Measurements from ENCODE around the gene BCL3. TPM values are rescaled to one million over a fixed set of nuclear protein-coding genes. Genes with fewer than 3 reads are reported as not detected.

BCL3 gene
- polyA plus RNA-seq, 1 of the 3 experiments (the other 2 are of a cell fraction): 19.2 TPM

GRCh38 chr19:44725684-44726083, 22.8 kb upstream of the BCL3 start:
- H3K27me3 ChIP-seq (ENCODE audit: insufficient read depth): no peaks in the 10 kb centered on the region
- H3K9me3 ChIP-seq: no peaks in the 10 kb centered on the region
- H3K36me3 ChIP-seq (replicated peaks in 1 of 2; ENCODE audit: control insufficient read depth in 1 of 2, insufficient read depth in 2 of 2, low read length in 1 of 2): no peaks in the 10 kb centered on the region
- no peaks in the 10 kb centered on the region for H4K20me1 ChIP-seq (ENCODE audit: insufficient read depth)
- no peaks in the 10 kb centered on the region for H3F3A ChIP-seq (replicated peaks; ENCODE audit: insufficient read depth)
- no peaks in the 10 kb centered on the region for H3K79me2 ChIP-seq (ENCODE audit: insufficient read depth)
- WGBS (ENCODE audit: low lambda C conversion rate): 87% methylated on average over 5 of the region's 5 CpGs
- TF ChIP-seq RXRA (IDR thresholded peaks at IDR 0.05; ENCODE audit: borderline replicate concordance, low read depth): no peak
- no peak for TF ChIP-seq YY1 (IDR thresholded peaks at IDR 0.05; ENCODE audit: low read depth)
- TF ChIP-seq NFIC (IDR thresholded peaks at IDR 0.05; ENCODE audit: borderline replicate concordance): no peak
- TF ChIP-seq PBX3 (IDR thresholded peaks at IDR 0.05): no peak
- H3K9me2 ChIP-seq: no peaks in the 10 kb centered on the region
- H2AFZ ChIP-seq (ENCODE audit: low read depth): no peak overlapping the region
- ChIA-PET POLR2A (interaction anchor here (0.7 kb wide), 1 partner anchor 40 kb away, joined by 4 read pairs; no protein-coding TSS in a partner anchor), CTCF (interaction anchor here (0.7 to 21.3 kb wide), 11 partner anchors 12 to 111 kb away, joined by 4 to 598 read pairs (median 45); partner anchors contain the start of genes BCL3 and CBLC)
- H3K9ac ChIP-seq: no peak overlapping the region
- no peak overlapping the region for H3K27ac ChIP-seq (ENCODE audit: low read depth in 2 of 2, low read length in 1 of 2)
- H3K4me3 ChIP-seq (ENCODE audit: low read depth in 2 of 2, low read length in 1 of 2): no peak overlapping the region
- DNase-seq: no peak
- H3K4me2 ChIP-seq: no peak overlapping the region
- H3K4me1 ChIP-seq (ENCODE audit: control insufficient read depth in 1 of 2, insufficient read depth in 2 of 2, low read depth in 1 of 2, low read length in 1 of 2): peaks cover 0 to 10% of the 10 kb centered on the region in 2 experiments; a peak in 2 of 4 replicates

GRCh38 chr19:44726465-44726864, 22.0 kb upstream of the BCL3 start:
- ChIA-PET CTCF (interaction anchor here (0.7 to 21.3 kb wide), 2 partner anchors 37 to 44 kb away, joined by 4 to 598 read pairs; partner anchors contain the start of gene CBLC), POLR2A (interaction anchor here (0.7 kb wide), 1 partner anchor 39 kb away, joined by 4 read pairs; no protein-coding TSS in a partner anchor)
- Histone ChIP-seq H3K4me3 (ENCODE audit: low read depth in 2 of 2, low read length in 1 of 2) (no peak overlapping the region), H3K9me3 (no peaks in the 10 kb centered on the region), H3K36me3 (replicated peaks in 1 of 2; ENCODE audit: control insufficient read depth in 1 of 2, insufficient read depth in 2 of 2, low read length in 1 of 2) (no peaks in the 10 kb centered on the region), H3K27ac (ENCODE audit: low read depth in 2 of 2, low read length in 1 of 2) (no peak overlapping the region), H3K27me3 (ENCODE audit: insufficient read depth) (no peaks in the 10 kb centered on the region), H3K4me1 (ENCODE audit: control insufficient read depth in 1 of 2, insufficient read depth in 2 of 2, low read depth in 1 of 2, low read length in 1 of 2) (peaks cover 0 to 10% of the 10 kb centered on the region in 2 experiments; a peak in 2 of 4 replicates), H3K4me2 (no peak overlapping the region), H3K79me2 (ENCODE audit: insufficient read depth) (no peaks in the 10 kb centered on the region), H3F3A (replicated peaks; ENCODE audit: insufficient read depth) (no peaks in the 10 kb centered on the region), H2AFZ (ENCODE audit: low read depth) (no peak overlapping the region), H4K20me1 (ENCODE audit: insufficient read depth) (no peaks in the 10 kb centered on the region), H3K9ac (no peak overlapping the region), H3K9me2 (no peaks in the 10 kb centered on the region)
- TF ChIP-seq IRF3 (IDR thresholded peaks at IDR 0.05; ENCODE audit: low read depth, low read length) (no peak), SIN3A (IDR thresholded peaks at IDR 0.05; ENCODE audit: borderline replicate concordance, low read depth, low read length) (no peak), FOSL2 (IDR thresholded peaks at IDR 0.05; ENCODE audit: borderline replicate concordance, low read depth) (no peak), PBX3 (IDR thresholded peaks at IDR 0.05) (no peak), RXRA (IDR thresholded peaks at IDR 0.05; ENCODE audit: borderline replicate concordance, low read depth) (no peak), REST (IDR thresholded peaks at IDR 0.05; ENCODE audit: low read depth, low read length) (no peak), FOXM1 (IDR thresholded peaks at IDR 0.05; ENCODE audit: low read depth) (no peak), TAF1 (IDR thresholded peaks at IDR 0.05; ENCODE audit: borderline replicate concordance, low read depth, low read length) (no peak), GABPA (IDR thresholded peaks at IDR 0.05; ENCODE audit: low read depth) (no peak), MXI1 (IDR thresholded peaks at IDR 0.05; ENCODE audit: low read depth, low read length) (no peak), ELF1 (IDR thresholded peaks at IDR 0.05) (no peak), RAD21 (IDR thresholded peaks at IDR 0.05; ENCODE audit: low read length) (no peak), POLR2AphosphoS5 (IDR thresholded peaks at IDR 0.05; ENCODE audit: low read depth, low read length) (no peak), USF2 (IDR thresholded peaks at IDR 0.05; ENCODE audit: borderline replicate concordance, low read depth, low read length) (no peak), MEF2A (IDR thresholded peaks at IDR 0.05; ENCODE audit: borderline replicate concordance, low read depth) (no peak), USF1 (IDR thresholded peaks at IDR 0.05; ENCODE audit: borderline replicate concordance, low read depth) (no peak), EP300 (IDR thresholded peaks at IDR 0.05; ENCODE audit: borderline replicate concordance in 1 of 2, low read depth in 1 of 2, low read length in 1 of 2) (no peak)
- DNase-seq: no peak
- 80% methylated on average over 12 of the region's 12 CpGs for WGBS (ENCODE audit: low lambda C conversion rate)

Data from SK-N-SH (cell line).